Epithelial cell of esophagus (primary cell): ENCODE data around the gene OPN1SW.

Experiments
- DNase-seq: peaks from one replicate; pipeline ENCODE4 v3.0.0; 2010; ENCODE audit warnings: low read depth
- H3K4me3 ChIP-seq: 2 replicates; pipeline ENCODE4 v1.5.1; 2011; ENCODE audit warnings: mild to moderate bottlenecking, low read length, control low read depth
- TF ChIP-seq, protein P1 (sequence below): IDR thresholded peaks from 2 replicates; pipeline ENCODE4 v1.5.1; 2011; ENCODE audit warnings: low read depth, mild to moderate bottlenecking, low read length, control low read depth, inconsistent platforms; ENCODE audit not compliant: insufficient read depth; ENCODE audit errors: missing control alignments

OPN1SW gene

DNA sequence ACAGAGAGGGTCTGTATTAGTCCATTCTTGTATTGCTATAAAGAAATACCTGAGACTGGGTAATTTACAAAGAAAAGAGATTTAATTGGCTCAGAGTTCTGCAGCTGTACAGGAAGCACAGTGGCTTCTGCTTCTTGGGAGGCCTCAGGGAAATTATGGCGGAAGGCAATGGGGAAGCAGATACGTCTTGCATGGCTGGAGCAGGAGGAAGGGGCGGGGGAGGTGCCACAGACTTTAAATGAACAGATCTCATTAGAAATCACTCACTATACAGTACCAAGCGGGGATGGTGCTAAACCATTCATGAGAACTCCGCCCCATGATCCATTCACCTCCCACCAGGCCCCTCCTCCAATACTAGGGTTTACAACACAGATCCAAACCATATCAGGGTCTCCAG is 40.2 kb downstream of the OPN1SW start:
- TF ChIP-seq, protein P1, sequence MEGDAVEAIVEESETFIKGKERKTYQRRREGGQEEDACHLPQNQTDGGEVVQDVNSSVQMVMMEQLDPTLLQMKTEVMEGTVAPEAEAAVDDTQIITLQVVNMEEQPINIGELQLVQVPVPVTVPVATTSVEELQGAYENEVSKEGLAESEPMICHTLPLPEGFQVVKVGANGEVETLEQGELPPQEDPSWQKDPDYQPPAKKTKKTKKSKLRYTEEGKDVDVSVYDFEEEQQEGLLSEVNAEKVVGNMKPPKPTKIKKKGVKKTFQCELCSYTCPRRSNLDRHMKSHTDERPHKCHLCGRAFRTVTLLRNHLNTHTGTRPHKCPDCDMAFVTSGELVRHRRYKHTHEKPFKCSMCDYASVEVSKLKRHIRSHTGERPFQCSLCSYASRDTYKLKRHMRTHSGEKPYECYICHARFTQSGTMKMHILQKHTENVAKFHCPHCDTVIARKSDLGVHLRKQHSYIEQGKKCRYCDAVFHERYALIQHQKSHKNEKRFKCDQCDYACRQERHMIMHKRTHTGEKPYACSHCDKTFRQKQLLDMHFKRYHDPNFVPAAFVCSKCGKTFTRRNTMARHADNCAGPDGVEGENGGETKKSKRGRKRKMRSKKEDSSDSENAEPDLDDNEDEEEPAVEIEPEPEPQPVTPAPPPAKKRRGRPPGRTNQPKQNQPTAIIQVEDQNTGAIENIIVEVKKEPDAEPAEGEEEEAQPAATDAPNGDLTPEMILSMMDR: no peak
- no peak overlapping the region for H3K4me3 ChIP-seq
- no peak for DNase-seq

DNA sequence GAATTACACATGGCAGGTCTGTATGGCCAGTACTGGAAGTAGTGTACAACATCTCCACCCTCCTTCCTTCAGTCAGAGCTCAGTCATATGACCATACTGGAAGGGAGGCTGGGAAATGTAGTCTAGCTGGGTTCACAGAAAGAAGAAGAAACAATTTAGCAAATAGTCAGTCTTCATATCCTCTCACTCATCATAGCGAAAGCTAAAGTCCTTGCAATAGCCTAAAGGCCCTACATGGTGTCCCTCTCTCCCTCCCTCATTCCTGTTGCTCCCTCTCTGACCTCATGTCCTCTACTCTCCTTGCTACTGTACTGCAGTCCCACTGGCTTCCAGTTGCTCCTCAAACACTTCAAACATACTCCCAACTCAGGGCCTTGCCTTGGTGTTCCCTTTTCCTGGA is 40.7 kb downstream of the OPN1SW start:
- no peak for DNase-seq
- H3K4me3 ChIP-seq: no peak overlapping the region
- TF ChIP-seq, protein P1: no peak

DNA sequence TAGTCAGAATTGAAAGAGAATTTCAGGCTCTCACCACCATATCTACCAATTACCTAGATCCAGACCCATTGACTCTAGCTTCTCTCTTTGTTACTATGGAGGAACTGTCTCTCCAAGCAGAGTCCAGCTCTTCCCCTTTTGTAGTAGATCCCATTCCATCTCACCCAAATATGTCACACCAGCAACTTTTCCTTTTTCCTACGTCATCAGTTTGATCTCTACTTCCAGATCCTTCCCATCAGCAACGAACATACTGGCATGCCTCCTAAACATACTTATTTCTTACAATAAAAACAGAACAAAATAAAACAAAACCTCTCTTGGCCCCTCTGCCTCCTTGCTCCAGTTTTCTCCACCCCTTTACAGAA is 42.3 kb downstream of the OPN1SW start:
- TF ChIP-seq, protein P1: no peak
- no peak overlapping the region for H3K4me3 ChIP-seq
- no peak for DNase-seq

DNA sequence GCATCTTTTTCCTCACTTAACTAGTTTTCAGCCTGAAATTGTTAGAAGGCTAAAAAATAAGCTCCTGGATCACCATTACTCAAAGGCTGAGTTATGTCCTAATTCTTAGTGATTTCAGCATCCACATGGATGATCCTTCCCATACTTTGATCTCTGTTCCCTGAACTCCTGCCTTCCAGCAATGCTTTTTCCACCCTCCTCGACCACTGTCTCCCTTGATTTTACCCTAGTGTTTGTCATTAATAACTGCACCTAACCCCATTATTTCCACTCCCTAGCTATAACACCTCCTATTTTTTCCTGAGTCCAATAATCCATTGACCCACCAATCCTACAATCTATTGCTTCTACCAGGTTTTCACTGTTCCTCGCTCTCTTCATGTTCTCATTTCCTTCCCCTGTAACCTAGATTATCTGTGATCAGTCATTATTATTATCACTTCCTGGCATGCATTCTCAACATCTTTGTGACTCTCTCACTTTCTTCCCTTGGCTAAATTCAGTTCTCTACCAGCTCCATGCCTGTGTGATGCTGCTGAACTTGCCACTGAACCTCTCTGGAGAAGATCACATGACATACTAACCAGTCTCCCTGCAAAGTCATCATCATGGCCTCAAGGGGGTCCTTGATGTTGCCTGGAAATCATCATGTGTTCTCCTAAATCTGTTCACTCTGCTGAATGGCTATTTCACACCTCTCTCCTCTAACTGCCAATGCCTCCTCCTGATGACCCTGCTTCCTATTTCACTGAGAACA is 42.9 kb downstream of the OPN1SW start:
- TF ChIP-seq, protein P1: no peak
- no peak overlapping the region for H3K4me3 ChIP-seq
- no peak for DNase-seq

DNA sequence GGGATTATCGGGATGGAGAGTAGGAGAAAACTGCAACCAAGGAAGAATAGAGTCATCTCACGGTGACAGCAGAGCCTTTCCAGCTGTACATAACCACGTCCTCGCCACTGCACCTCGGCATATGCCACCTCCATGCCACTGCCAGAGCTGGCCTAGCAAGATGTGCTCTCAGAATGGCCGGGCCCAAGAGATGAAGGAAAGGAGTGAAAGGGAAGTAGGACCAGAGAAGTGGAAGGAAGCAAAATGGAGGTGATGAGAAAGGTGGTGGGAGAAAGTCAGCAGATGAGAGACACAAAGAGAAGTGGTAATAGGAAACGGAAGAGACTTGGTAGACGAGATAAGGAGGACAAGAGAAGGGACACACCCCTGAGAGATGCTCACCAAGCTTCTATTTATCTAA is 44.4 kb downstream of the OPN1SW start:
- H3K4me3 ChIP-seq: no peak overlapping the region
- no peak for DNase-seq
- TF ChIP-seq, protein P1: no peak

DNA sequence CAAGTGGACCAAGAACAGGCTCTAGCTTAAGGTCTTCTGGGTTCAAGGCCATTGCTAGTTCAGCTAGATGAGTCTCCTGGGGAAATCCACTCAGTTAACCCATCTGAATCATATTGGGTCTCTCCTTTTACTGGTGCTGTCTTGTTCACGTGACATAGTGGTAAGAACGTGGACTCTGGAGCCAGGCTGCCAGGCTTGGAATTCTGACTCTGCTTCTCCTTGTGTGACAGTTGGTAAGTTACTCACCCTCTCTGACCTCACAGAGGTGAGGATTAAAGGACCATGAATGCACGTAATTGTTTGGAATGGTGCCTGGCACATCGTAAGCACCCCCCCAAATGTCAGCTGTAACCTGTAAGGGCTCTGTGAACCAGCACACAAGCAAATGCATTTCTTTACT is 46.1 kb downstream of the OPN1SW start:
- TF ChIP-seq, protein P1: no peak
- no peak for DNase-seq
- no peak overlapping the region for H3K4me3 ChIP-seq

DNA sequence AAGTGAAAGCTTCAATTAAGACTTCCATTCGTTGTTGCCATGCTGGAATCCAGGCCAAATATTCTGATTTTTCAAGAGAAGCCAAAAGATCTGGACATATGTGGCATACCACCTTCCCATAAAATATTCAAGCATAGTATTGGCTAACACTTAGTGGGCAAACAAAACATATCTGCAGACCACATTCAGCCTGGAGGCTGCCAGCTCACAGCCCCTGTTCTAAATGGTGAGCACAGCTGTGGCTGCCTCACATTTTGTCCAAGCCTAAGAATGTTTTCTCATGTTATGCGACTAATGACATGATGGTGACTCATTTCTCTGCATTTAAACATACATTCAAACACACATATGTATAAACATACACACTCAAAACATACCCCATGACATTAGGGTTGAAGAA is 47.0 kb downstream of the OPN1SW start:
- peak; percentile 70 for DNase-seq
- TF ChIP-seq, protein P1: no peak
- no peak overlapping the region for H3K4me3 ChIP-seq
